Right cardiac atrium (tissue), 5 donors: ENCODE data around the gene OSTM1. TPM values are rescaled to one million over a fixed set of nuclear protein-coding genes. Genes with fewer than 3 reads are reported as not detected.

Experiments used
- ATAC-seq, 2 donors: fragments of 200-7000 bp; cut with Tn5 transposase; one replicate each; pipeline versions ENCODE4 v1.8.0 to v1.9.1; 2020; ENCODE audit warnings: moderate library complexity in 2 of 2, mild to moderate bottlenecking in 1 of 2
- DNase-seq, 3 donors: peaks; one replicate each; pipeline ENCODE4 v3.0.0-alpha.2; 2020
- H3K27ac ChIP-seq: one replicate; pipeline ENCODE4 v1.5.1; 2013; ENCODE audit warnings: mild to moderate bottlenecking, low read length, control low read depth, moderate library complexity
- H3K27me3 ChIP-seq: one replicate; pipeline ENCODE4 v1.6.1; 2013; ENCODE audit not compliant: control insufficient read depth, insufficient read depth
- H3K4me1 ChIP-seq: one replicate; pipeline ENCODE4 v1.6.1; 2013; ENCODE audit warnings: low read length; ENCODE audit not compliant: control insufficient read depth, insufficient read depth
- H3K4me3 ChIP-seq: one replicate; pipeline ENCODE4 v1.5.1; 2013; ENCODE audit warnings: low read length, control low read depth
- H3K9me3 ChIP-seq: one replicate; pipeline ENCODE4 v1.6.1; 2013; ENCODE audit warnings: low read length; ENCODE audit not compliant: control insufficient read depth
- WGBS: extraction: QIAGEN DNeasy Blood & Tissue Kit; methylation state at CpG from one replicate; pipeline ENCODE4 v1.1.7; 2013; 5-methylcytosine and 5-hydroxymethylcytosine counted together
- intact Hi-C, 4 donors: fragments of 100-400 bp; cut with DNase I; formaldehyde crosslinking; loops; one replicate each; pipeline versions ENCODE4 v1.11.0 to v1.14.0; 2022 to 2023
- long read RNA-seq, 4 donors: library from polyadenylated mRNA; unstranded; transcript quantifications; one replicate each; pipeline ENCODE4 v2.0.0, GENCODE V29; 2020 to 2021
- polyA plus RNA-seq: library from polyadenylated mRNA; stranded (reverse); fragments of 200-250 nt; gene quantifications from one replicate; pipeline ENCODE4 v1.2.3, GENCODE V29; 2013
- total RNA-seq, 4 donors: library from RNA; stranded (reverse); fragmentation: NEBNext Ultra II Directional; extraction: Animal tissue kit (Norgen Biotek cat#: 25700); gene quantifications; one replicate each; pipeline ENCODE4 v1.2.1, GENCODE V29; 2021
- donor health status: healthy with polysubstance abuse.
- donor health status: DM: no; HTN: yes; CAD: no.
- donor health status: DM: no; HTN: no; CAD: no.
- donor health status: DM: no; HTN: yes; CAD: no; lungs with severe emphysema.
- donor health status: DM: yes; HTN: yes; CAD: no.

Gene OSTM1
- 10 to 100 TPM; 42.2 to 55.3 (median 52.1) TPM for total RNA-seq
- 27.0 TPM for polyA plus RNA-seq
- long read RNA-seq, donor 1, full-length matches to known transcripts: 166 of 179 reads
- long read RNA-seq, donor 1, partial matches to known transcripts: 1 of 179 reads
- long read RNA-seq, donor 1, other reads (novel, unspliced or antisense): 12 of 179 reads
- long read RNA-seq, donor 2, full-length matches to known transcripts: 51 of 57 reads
- long read RNA-seq, donor 2, partial matches to known transcripts: 0 of 57 reads
- long read RNA-seq, donor 2, other reads (novel, unspliced or antisense): 6 of 57 reads
- long read RNA-seq, donor 3, full-length matches to known transcripts: 423 of 465 reads
- long read RNA-seq, donor 3, partial matches to known transcripts: 12 of 465 reads
- long read RNA-seq, donor 3, other reads (novel, unspliced or antisense): 30 of 465 reads
- long read RNA-seq, donor 4, full-length matches to known transcripts: 75 of 79 reads
- long read RNA-seq, donor 4, partial matches to known transcripts: 1 of 79 reads
- long read RNA-seq, donor 4, other reads (novel, unspliced or antisense): 3 of 79 reads

GRCh38 chr6:108074359-108075144, at the start of gene OSTM1:
OSTM1 (minus strand) TSS chr6:108074741; CDS start chr6:108074651, 90 bp downstream.
- Histone ChIP-seq H3K27ac (peak within 1 kb of the TSS; percentile 61), H3K4me3 (peak within 1 kb of the TSS; percentile 88), H3K27me3 (no peaks in the 10 kb centered on the region), H3K4me1 (no peaks in the 10 kb centered on the region), H3K9me3 (no peaks in the 10 kb centered on the region)
- under 1% methylated on average over 86 of the region's 86 CpGs for WGBS
- DNase-seq (peak; percentile 92 to 98 (median 97)), ATAC-seq (peak; percentile 100)
- intact Hi-C loops: no loop called here

- intact Hi-C loops: no loop called here
- Histone ChIP-seq H3K4me3 (no peak overlapping the region), H3K9me3 (no peaks in the 10 kb centered on the region), H3K27ac (no peak overlapping the region), H3K27me3 (no peaks in the 10 kb centered on the region), H3K4me1 (no peaks in the 10 kb centered on the region)
- ATAC-seq (no peak), DNase-seq (no peak)
- 25% methylated on average over 7 of the region's 7 CpGs for WGBS
Observed at GRCh38 chr6:108123946-108124345, 49.4 kb upstream of the OSTM1 start.

- H3K4me3 ChIP-seq: no peak overlapping the region
- no peaks in the 10 kb centered on the region for H3K9me3 ChIP-seq
- H3K27me3 ChIP-seq: no peaks in the 10 kb centered on the region
- DNase-seq (no peak), ATAC-seq (no peak)
- H3K4me1 ChIP-seq: no peaks in the 10 kb centered on the region
- intact Hi-C loops: no loop called here
- 21% methylated on average over 13 of the region's 13 CpGs for WGBS
- no peak overlapping the region for H3K27ac ChIP-seq
Observed at GRCh38 chr6:108123481-108123929, 49.0 kb upstream of the OSTM1 start.

- Histone ChIP-seq H3K27me3 (no peaks in the 10 kb centered on the region), H3K4me1 (peaks cover 2% of the 10 kb centered on the region), H3K27ac (no peak overlapping the region), H3K9me3 (no peaks in the 10 kb centered on the region), H3K4me3 (no peak overlapping the region)
- ATAC-seq (no peak), DNase-seq (no peak)
- intact Hi-C loops: no loop called here
- WGBS: 49% methylated on average over 10 of the region's 10 CpGs
Observed at GRCh38 chr6:108121612-108122011, 47.1 kb upstream of the OSTM1 start.

- H3K4me3 ChIP-seq: no peak overlapping the region
- no peak overlapping the region for H3K27ac ChIP-seq
- H3K9me3 ChIP-seq: no peaks in the 10 kb centered on the region
- DNase-seq: no peak
- peaks cover 2% of the 10 kb centered on the region for H3K4me1 ChIP-seq
- H3K27me3 ChIP-seq: no peaks in the 10 kb centered on the region
- intact Hi-C loops: no loop called here
- no peak for ATAC-seq
- 84% methylated on average over 12 of the region's 12 CpGs for WGBS
Observed at GRCh38 chr6:108120311-108120710, 45.8 kb upstream of the OSTM1 start.

- Histone ChIP-seq H3K27me3 (no peaks in the 10 kb centered on the region), H3K9me3 (no peaks in the 10 kb centered on the region), H3K4me1 (peaks cover 2% of the 10 kb centered on the region), H3K4me3 (no peak overlapping the region), H3K27ac (no peak overlapping the region)
- ATAC-seq (no peak), DNase-seq (peak in 1 of 3 donors; percentile 49)
- 37% methylated on average over 24 of the region's 24 CpGs for WGBS
- intact Hi-C loops: loop anchor here in 2 of 4 donors (10.0 kb wide), 2 partner anchors 375 to 405 kb away; no protein-coding TSS in a partner anchor
Observed at GRCh38 chr6:108119769-108120141, 45.2 kb upstream of the OSTM1 start.

- WGBS: 3% methylated on average over 67 of the region's 67 CpGs
- H3K4me3 ChIP-seq: peak overlapping the region; percentile 81
- peak in 1 of 3 donors; percentile 47 for DNase-seq
- peaks cover 2% of the 10 kb centered on the region for H3K4me1 ChIP-seq
- no peaks in the 10 kb centered on the region for H3K27me3 ChIP-seq
- H3K27ac ChIP-seq: no peak overlapping the region
- intact Hi-C loops: loop anchor here in 2 of 4 donors (10.0 kb wide), 2 partner anchors 376 to 406 kb away; no protein-coding TSS in a partner anchor
- no peaks in the 10 kb centered on the region for H3K9me3 ChIP-seq
- no peak for ATAC-seq
Observed at GRCh38 chr6:108118810-108119768, 44.5 kb upstream of the OSTM1 start.

- DNase-seq (no peak), ATAC-seq (no peak)
- 1% methylated on average over 45 of the region's 45 CpGs for WGBS
- peaks cover 2% of the 10 kb centered on the region for H3K4me1 ChIP-seq
- H3K4me3 ChIP-seq: peak overlapping the region; percentile 81
- H3K27me3 ChIP-seq: no peaks in the 10 kb centered on the region
- H3K27ac ChIP-seq: no peak overlapping the region
- intact Hi-C loops: loop anchor here in 2 of 4 donors (10.0 kb wide), 2 partner anchors 376 to 406 kb away; no protein-coding TSS in a partner anchor
- no peaks in the 10 kb centered on the region for H3K9me3 ChIP-seq
Observed at GRCh38 chr6:108118359-108118724, 43.8 kb upstream of the OSTM1 start.

- no peaks in the 10 kb centered on the region for H3K9me3 ChIP-seq
- H3K4me1 ChIP-seq: peaks cover 2% of the 10 kb centered on the region
- H3K4me3 ChIP-seq: peak overlapping the region; percentile 81
- intact Hi-C loops: loop anchor here in 2 of 4 donors (10.0 kb wide), 2 partner anchors 377 to 407 kb away; no protein-coding TSS in a partner anchor
- no peaks in the 10 kb centered on the region for H3K27me3 ChIP-seq
- peak; percentile 25 to 72 (median 71) for DNase-seq
- no peak overlapping the region for H3K27ac ChIP-seq
- 1% methylated on average over 72 of the region's 72 CpGs for WGBS
- peak; percentile 61 to 64 for ATAC-seq
Observed at GRCh38 chr6:108117427-108118358, 43.2 kb upstream of the OSTM1 start.
